Fibroblast of pulmonary artery (primary cell): ENCODE measurements around the gene SCAF4.

ENCODE experiments used
- DNase-seq: peaks from one replicate; pipeline ENCODE4 v3.0.0-alpha.2; 2010; ENCODE audit warnings: low read depth
- H3K4me3 ChIP-seq: replicated peaks from 2 replicates; pipeline ENCODE4 v1.5.1; 2011; ENCODE audit warnings: low read depth, mild to moderate bottlenecking, control low read depth, low read length, moderate library complexity
- TF ChIP-seq, protein P1 (sequence below): IDR thresholded peaks from 2 replicates; pipeline ENCODE4 v1.5.1; 2011; ENCODE audit warnings: mild to moderate bottlenecking, control low read depth, low read length, inconsistent platforms; ENCODE audit errors: missing control alignments

SCAF4 gene

DNA sequence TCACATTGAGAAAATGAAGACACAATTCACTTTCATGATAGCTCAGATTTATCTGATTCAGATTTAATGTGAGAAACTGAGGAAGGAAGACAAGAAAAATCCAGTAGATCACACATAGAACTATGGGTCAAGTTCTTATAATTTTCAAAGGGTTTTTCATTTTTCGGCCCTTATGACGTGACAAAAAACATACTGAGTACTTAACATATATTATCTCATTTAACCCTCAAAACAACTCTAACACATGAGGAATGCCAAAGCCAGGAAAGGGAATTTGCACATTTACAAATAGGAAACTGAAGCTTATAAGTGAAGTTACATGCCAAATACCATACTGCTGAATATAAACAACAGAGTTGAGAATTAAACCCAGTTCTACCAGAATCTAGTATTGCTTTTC is 44.8 kb downstream of the SCAF4 start:
- DNase-seq = no peak
- no peak overlapping the region for H3K4me3 ChIP-seq
- TF ChIP-seq, protein P1, sequence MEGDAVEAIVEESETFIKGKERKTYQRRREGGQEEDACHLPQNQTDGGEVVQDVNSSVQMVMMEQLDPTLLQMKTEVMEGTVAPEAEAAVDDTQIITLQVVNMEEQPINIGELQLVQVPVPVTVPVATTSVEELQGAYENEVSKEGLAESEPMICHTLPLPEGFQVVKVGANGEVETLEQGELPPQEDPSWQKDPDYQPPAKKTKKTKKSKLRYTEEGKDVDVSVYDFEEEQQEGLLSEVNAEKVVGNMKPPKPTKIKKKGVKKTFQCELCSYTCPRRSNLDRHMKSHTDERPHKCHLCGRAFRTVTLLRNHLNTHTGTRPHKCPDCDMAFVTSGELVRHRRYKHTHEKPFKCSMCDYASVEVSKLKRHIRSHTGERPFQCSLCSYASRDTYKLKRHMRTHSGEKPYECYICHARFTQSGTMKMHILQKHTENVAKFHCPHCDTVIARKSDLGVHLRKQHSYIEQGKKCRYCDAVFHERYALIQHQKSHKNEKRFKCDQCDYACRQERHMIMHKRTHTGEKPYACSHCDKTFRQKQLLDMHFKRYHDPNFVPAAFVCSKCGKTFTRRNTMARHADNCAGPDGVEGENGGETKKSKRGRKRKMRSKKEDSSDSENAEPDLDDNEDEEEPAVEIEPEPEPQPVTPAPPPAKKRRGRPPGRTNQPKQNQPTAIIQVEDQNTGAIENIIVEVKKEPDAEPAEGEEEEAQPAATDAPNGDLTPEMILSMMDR = no peak

DNA sequence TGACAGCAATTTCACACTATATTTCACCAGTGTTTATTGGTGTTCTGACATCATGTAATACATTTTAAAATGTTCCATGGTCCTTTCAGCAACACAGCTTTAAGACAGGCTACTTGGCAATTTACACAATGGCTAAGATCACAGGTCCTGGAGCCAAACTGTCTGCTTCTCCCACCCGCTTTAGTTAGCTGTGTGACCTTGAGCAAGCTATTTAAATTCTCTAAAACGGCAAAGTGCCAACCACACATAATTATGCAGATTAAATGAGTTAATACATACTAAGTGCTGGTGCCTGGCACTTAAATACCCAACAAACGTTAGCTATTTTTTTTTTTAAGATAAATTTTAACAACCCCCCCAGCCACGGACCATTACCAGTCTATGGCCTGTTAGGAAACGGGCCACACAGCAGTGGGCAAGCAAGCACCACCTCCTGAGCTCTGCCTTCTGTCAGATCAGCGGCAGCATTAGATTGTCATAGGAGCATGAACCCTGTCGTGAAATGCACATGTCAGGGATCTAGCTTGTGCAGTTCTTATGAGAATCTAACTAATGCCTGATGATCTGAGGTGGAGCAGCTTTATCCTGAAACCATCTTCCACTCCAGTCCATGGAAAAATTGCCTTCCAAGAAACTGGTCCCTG is 45.5 kb downstream of the SCAF4 start:
- H3K4me3 ChIP-seq = no peak overlapping the region
- TF ChIP-seq, protein P1 = no peak
- DNase-seq = no peak

DNA sequence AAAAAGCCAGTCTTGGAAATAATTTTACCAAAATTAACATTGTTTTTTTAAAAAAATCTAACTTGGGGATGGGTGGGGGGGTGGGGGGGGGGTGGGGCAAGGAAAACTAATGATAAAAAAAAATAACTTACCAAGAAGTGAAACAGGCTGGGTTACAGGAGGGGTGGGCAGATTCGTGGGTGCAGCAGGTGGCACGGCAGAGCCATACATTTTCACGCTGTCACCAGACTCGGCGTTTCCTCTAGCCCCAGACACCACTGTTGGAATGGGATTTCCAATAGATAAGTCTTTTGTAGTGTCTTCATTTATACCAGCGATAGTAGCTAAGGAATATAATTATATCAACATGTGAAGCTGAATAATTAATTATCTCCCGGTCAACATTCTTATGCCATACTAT is 47.0 kb downstream of the SCAF4 start:
- H3K4me3 ChIP-seq = no peak overlapping the region
- TF ChIP-seq, protein P1 = no peak
- DNase-seq = no peak

DNA sequence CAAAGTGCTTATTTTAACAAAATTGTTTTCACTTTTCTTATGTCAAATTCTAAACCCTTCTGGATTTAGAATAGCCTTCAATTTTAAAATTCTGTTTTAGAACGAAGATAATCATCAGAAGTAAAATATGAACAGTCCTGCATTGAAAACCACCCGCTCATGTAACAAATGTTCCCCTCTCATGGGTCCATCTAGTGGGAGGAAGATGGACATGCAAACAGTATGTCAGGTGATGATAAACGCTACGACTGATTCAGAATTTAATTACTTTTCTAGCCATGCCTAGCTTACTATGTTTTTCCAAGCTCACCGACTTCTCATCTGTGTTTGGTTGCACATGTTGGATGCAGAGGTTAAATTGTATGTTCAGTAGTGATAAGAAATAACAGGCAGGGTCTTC is 48.9 kb downstream of the SCAF4 start:
- no peak overlapping the region for H3K4me3 ChIP-seq
- TF ChIP-seq, protein P1 = no peak
- DNase-seq = no peak

DNA sequence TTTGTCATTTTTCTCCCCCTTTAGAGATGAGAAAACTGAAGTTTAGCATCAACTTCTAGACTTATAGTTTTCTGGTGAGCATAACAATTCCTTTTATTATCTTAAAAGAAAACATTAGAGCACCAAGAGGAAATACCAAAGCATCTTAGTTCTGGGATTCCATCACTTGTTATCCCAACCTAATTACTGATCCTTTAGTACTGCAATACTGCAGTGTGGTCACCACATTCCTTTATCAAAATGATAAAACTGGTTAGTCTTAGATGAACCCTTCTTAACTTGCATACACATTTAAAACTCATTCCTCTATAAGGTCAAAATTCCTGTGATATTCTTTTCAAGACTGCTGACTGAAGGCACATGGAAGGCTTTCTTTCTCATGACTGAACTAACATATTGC is 49.3 kb downstream of the SCAF4 start:
- no peak overlapping the region for H3K4me3 ChIP-seq
- TF ChIP-seq, protein P1 = no peak
- peak; percentile 20 for DNase-seq

DNA sequence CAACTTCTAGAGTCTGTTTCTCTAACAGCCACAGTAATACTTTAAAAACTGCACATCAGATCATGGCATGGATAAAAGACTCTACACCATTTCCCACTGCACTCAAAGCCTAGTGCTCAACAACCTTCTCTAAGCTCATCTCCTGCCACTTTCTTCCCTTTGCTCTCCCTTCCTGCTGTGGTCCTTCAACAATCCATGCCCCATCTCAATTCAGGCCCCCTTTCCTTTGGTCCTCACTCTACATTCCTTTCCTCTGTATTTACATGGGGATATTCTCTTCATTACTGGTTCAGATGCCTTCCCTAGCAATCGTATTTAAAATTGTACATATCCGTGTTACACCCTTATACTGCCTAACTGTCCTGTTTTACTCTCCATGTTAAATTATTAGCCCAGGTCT is 53.4 kb downstream of the SCAF4 start:
- H3K4me3 ChIP-seq = no peak overlapping the region
- TF ChIP-seq, protein P1 = no peak

DNA sequence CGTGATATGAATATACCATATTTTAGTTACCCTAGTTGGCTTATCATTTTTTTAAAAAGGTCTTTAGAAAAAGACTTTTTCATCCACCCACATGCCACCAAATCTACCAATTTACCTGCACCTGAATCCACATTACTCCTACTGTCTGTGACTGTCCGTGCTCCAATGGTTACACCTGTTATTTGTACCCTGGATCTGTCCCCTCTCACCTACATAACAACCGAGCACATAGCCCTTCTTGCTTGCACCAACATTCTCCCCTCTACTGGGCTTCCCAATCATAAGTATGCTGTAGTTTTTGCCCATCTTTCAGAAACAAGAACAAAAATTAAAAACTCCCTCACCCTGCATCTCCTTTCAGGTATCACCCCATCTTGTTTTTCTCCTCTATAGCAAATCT is 54.9 kb downstream of the SCAF4 start:
- TF ChIP-seq, protein P1 = no peak
- H3K4me3 ChIP-seq = no peak overlapping the region
- no peak for DNase-seq

More for the DNA sequence above, 53.4 kb downstream of the SCAF4 start:
- DNase-seq = no peak
